ENCODE data around the gene DGKK.

DNA sequence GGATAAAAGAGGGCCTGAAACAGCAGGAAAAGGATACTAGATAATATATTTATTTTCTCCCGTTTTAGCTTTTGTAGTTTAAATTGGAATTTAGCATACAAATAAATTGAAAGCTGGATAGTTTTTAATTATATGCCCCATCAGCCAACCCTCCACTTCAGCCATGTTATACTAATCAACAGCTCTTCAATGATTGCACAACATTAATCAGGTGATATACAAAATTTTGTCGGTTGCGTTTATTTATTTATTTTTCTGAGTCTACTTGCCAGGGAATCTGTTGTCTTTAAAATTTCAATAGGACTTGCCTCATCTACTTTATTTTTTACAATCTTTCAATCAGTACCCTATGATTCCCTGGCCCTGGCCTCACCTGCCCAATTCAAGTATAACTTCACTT, 12.1 kb downstream of the DGKK start:
- TF ChIP-seq EZH2 (IDR thresholded peaks at IDR 0.05) (no peak), POLR2AphosphoS5 (IDR thresholded peaks at IDR 0.05; ENCODE audit: borderline replicate concordance, low read depth, low read length) (no peak), FOXP2 (optimal IDR thresholded peaks at IDR 0.05; ENCODE audit: control extremely low read depth, extremely low read length, insufficient read depth) (no peak)

Data from SK-N-MC (cell line).